ENCODE measurements around the gene TRIM46.
"Not testable (repeated sequence)": the region's sequence is repeated elsewhere in the genome, so short reads cannot be mapped to it uniquely, and the experiment has no call there.

Gene TRIM46

GRCh38 chr1:155188268-155188667, 14.6 kb downstream of the TRIM46 start:
- no peaks in the 10 kb centered on the region for H3K27me3 ChIP-seq

GRCh38 chr1:155189926-155190325, 16.3 kb downstream of the TRIM46 start:
- not testable (repeated sequence) for H3K4me3 ChIP-seq (ENCODE audit: low read depth, low read length); H3K27me3 ChIP-seq
- H3K4me1 ChIP-seq = peaks cover 12% of the 10 kb centered on the region

More at GRCh38 chr1:155188268-155188667, 14.6 kb downstream of the TRIM46 start:
- H3K4me1 ChIP-seq = peaks cover 16% of the 10 kb centered on the region
- TF ChIP-seq CTCF (IDR thresholded peaks at IDR 0.05; ENCODE audit: low read depth, low read length) = no peak
- peaks cover 6% of the 10 kb centered on the region; the same call in 1 of the 2 replicates for H3K36me3 ChIP-seq
- no peaks in the 10 kb centered on the region for H3K9me3 ChIP-seq
- H3K4me3 ChIP-seq (ENCODE audit: low read depth, low read length) = no peak overlapping the region
- DNase-seq = no peak

GRCh38 chr1:155191904-155192303, 18.3 kb downstream of the TRIM46 start:
- no peak for TF ChIP-seq CTCF (IDR thresholded peaks at IDR 0.05; ENCODE audit: low read depth, low read length)
- no peaks in the 10 kb centered on the region; the same call in 1 of the 2 replicates for H3K36me3 ChIP-seq
- no peaks in the 10 kb centered on the region for H3K27me3 ChIP-seq
- no peak overlapping the region for H3K4me3 ChIP-seq (ENCODE audit: low read depth, low read length)
- H3K4me1 ChIP-seq = peaks cover 7% of the 10 kb centered on the region
- H3K9me3 ChIP-seq = no peaks in the 10 kb centered on the region
- no peak for DNase-seq

More at GRCh38 chr1:155189926-155190325, 16.3 kb downstream of the TRIM46 start:
- H3K9me3 ChIP-seq, H3K36me3 ChIP-seq, DNase-seq: not testable (repeated sequence)

- DNase-seq = no peak
- no peaks in the 10 kb centered on the region for H3K27me3 ChIP-seq
- H3K9me3 ChIP-seq = no peaks in the 10 kb centered on the region
- no peaks in the 10 kb centered on the region; the same call in none of the 2 replicates for H3K36me3 ChIP-seq
- TF ChIP-seq CTCF (IDR thresholded peaks at IDR 0.05; ENCODE audit: low read depth, low read length) = no peak
- peaks cover 7% of the 10 kb centered on the region for H3K4me1 ChIP-seq
- H3K4me3 ChIP-seq (ENCODE audit: low read depth, low read length) = peak overlapping the region; percentile 65
Observed at GRCh38 chr1:155192346-155193274, 19.0 kb downstream of the TRIM46 start.

- H3K27me3 ChIP-seq = no peaks in the 10 kb centered on the region
- H3K36me3 ChIP-seq = peaks cover 7% of the 10 kb centered on the region
- peak; percentile 92 for DNase-seq
- H3K4me1 ChIP-seq = peaks cover 7% of the 10 kb centered on the region
- no peaks in the 10 kb centered on the region for H3K9me3 ChIP-seq
- peak overlapping the region; percentile 65 for H3K4me3 ChIP-seq (ENCODE audit: low read depth, low read length)
- peak; percentile 97 for TF ChIP-seq CTCF (IDR thresholded peaks at IDR 0.05; ENCODE audit: low read depth, low read length)
Observed at GRCh38 chr1:155193275-155193990, 19.8 kb downstream of the TRIM46 start.

GRCh38 chr1:155193991-155194240, 20.3 kb downstream of the TRIM46 start:
- not testable (repeated sequence) for H3K27me3 ChIP-seq, DNase-seq, H3K9me3 ChIP-seq, H3K4me1 ChIP-seq
- Histone ChIP-seq H3K4me3 (ENCODE audit: low read depth, low read length) (peak overlapping the region; percentile 65), H3K36me3 (peaks cover 11% of the 10 kb centered on the region)

Data from BE2C (cell line).